Posterior cingulate gyrus (tissue), 11 donors: Measurements from ENCODE around the gene USP17L13.
"Not testable (repeated sequence)": the region's sequence is repeated elsewhere in the genome, so short reads cannot be mapped to it uniquely, and the experiment has no call there.

Experiments used
- DNase-seq, 10 donors: peaks; one replicate each; pipeline versions ENCODE4 v3.0.0 to v3.0.0-alpha.2; 2020 to 2021; ENCODE audit warnings: mixed read lengths in 3 of 10
- intact Hi-C: fragments of 100-400 bp; cut with DNase I; formaldehyde crosslinking; loops from one replicate; pipeline ENCODE4 v1.15.1; 2023

The USP17L13 gene

GRCh38 chr4:9224596-9224995, at the start of gene USP17L13:
USP17L13 (plus strand) TSS chr4:9224896; CDS start chr4:9224896, 0 bp downstream.
- intact Hi-C loops: not testable (repeated sequence)

GRCh38 chr4:9210357-9210756, 14.3 kb upstream of the USP17L13 start, which contains the start of gene USP17L10:
USP17L10 (plus strand) TSS chr4:9210657; CDS start chr4:9210657, 0 bp downstream.
- DNase-seq, intact Hi-C loops: not testable (repeated sequence)

More at GRCh38 chr4:9224596-9224995, at the start of gene USP17L13:
- DNase-seq: not testable (repeated sequence)

GRCh38 chr4:9214701-9215100, 10.0 kb upstream of the USP17L13 start:
- peak in 6 of 10 donors; percentile 0 to 82 (median 9) for DNase-seq

DNA sequence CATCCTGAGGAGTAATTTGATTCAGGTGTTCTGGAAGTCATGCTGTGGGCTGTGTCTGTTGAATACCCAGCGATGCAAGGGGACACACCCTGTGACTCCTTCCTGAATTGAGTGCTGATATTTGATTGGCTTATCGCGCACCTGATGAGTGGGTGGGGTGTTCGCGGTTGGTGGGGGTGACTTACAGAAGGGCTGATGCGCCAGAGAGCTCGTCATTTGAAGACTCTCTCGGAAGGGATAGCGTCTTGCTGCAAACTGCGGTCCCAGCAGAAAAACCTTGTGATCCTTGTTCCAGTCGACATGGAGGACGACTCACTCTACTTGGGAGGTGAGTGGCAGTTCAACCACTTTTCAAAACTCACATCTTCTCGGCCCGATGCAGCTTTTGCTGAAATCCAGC, 9.6 kb upstream of the USP17L13 start, which contains the start of gene USP17L11:
USP17L11 (plus strand) TSS at position 301 of the 400 bp plus-strand sequence; CDS start at position 301, 0 bp downstream.
- intact Hi-C loops: not testable (repeated sequence)

More at GRCh38 chr4:9214701-9215100, 10.0 kb upstream of the USP17L13 start:
- intact Hi-C loops: not testable (repeated sequence)

DNA sequence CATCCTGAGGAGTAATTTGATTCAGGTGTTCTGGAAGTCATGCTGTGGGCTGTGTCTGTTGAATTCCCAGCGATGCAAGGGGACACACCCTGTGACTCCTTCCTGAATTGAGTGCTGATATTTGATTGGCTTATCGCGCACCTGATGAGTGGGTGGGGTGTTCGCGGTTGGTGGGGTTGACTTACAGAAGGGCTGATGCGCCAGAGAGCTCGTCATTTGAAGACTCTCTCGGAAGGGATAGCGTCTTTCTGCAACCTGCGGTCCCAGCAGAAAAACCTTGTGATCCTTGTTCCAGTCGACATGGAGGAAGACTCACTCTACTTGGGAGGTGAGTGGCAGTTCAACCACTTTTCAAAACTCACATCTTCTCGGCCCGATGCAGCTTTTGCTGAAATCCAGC, 4.8 kb upstream of the USP17L13 start, which contains the start of gene USP17L12:
USP17L12 (plus strand) TSS at position 301 of the 400 bp plus-strand sequence; CDS start at position 301, 0 bp downstream.
- intact Hi-C loops, DNase-seq: not testable (repeated sequence)

More for the DNA sequence above, 9.6 kb upstream of the USP17L13 start, which contains the start of gene USP17L11:
- DNase-seq: not testable (repeated sequence)

DNA sequence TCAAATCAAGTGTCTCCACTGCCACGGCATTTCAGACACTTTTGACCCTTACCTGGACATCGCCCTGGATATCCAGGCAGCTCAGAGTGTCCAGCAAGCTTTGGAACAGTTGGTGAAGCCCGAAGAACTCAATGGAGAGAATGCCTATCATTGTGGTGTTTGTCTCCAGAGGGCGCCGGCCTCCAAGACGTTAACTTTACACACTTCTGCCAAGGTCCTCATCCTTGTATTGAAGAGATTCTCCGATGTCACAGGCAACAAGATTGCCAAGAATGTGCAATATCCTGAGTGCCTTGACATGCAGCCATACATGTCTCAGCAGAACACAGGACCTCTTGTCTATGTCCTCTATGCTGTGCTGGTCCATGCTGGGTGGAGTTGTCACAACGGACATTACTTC, 5.6 kb downstream of the USP17L13 start:
- intact Hi-C loops: not testable (repeated sequence)
- DNase-seq: peak in 5 of 10 donors; percentile 0 to 25 (median 11)

- intact Hi-C loops, DNase-seq: not testable (repeated sequence)
Measured at GRCh38 chr4:9234085-9234484, 9.4 kb downstream of the USP17L13 start, which contains the start of gene USP17L15. USP17L15 (plus strand) TSS chr4:9234385; CDS start chr4:9234385, 0 bp downstream.

- peak in 4 of 10 donors; percentile 5 to 91 (median 14) for DNase-seq
- intact Hi-C loops: not testable (repeated sequence)
Measured at GRCh38 chr4:9238461-9238860, 13.8 kb downstream of the USP17L13 start.

DNA sequence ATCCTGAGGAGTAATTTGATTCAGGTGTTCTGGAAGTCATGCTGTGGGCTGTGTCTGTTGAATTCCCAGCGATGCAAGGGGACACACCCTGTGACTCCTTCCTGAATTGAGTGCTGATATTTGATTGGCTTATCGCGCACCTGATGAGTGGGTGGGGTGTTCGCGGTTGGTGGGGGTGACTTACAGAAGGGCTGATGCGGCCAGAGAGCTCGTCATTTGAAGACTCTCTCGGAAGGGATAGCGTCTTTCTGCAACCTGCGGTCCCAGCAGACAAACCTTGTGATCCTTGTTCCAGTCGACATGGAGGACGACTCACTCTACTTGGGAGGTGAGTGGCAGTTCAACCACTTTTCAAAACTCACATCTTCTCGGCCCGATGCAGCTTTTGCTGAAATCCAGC, 18.9 kb downstream of the USP17L13 start, which contains the start of gene USP17L17:
USP17L17 (plus strand) TSS at position 301 of the 400 bp plus-strand sequence; CDS start at position 301, 0 bp downstream.
- intact Hi-C loops, DNase-seq: not testable (repeated sequence)

DNA sequence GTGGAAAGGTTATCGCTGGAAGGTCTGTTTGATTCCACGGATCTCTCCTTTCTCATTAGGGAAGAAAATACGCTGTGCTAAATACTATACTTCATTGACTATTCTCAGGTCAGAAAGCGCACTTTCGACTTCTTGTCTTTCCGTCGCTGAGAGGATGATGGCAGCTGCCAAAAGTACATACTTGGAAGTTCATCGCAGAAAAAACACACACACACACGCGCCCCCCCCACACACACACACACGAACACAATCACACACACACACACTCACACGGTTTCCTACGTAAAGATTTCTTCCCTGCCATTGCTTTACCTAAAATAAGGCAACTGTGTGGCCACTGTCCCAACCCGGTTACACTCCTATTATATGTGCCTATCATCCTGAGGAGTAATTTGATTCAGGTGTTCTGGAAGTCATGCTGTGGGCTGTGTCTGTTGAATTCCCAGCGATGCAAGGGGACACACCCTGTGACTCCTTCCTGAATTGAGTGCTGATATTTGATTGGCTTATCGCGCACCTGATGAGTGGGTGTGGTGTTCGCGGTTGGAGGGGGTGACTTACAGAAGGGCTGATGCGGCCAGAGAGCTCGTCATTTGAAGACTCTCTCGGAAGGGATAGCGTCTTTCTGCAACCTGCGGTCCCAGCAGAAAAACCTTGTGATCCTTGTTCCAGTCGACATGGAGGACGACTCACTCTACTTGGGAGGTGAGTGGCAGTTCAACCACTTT, 23.4 kb downstream of the USP17L13 start, which contains the start of gene USP17L18:
USP17L18 (plus strand) TSS at position 678 of the 728 bp plus-strand sequence; CDS start at position 678, 0 bp downstream.
- peak in 8 of 10 donors; percentile 1 to 78 (median 16) for DNase-seq
- intact Hi-C loops: not testable (repeated sequence)

GRCh38 chr4:9253078-9253477, 28.4 kb downstream of the USP17L13 start, which contains the start of gene USP17L19:
USP17L19 (plus strand) TSS chr4:9253378; CDS start chr4:9253378, 0 bp downstream.
- intact Hi-C loops, DNase-seq: not testable (repeated sequence)

- intact Hi-C loops, DNase-seq: not testable (repeated sequence)
Measured at GRCh38 chr4:9257824-9258223, 33.1 kb downstream of the USP17L13 start, which contains the start of gene USP17L20. USP17L20 (plus strand) TSS chr4:9258124; CDS start chr4:9258124, 0 bp downstream.

DNA sequence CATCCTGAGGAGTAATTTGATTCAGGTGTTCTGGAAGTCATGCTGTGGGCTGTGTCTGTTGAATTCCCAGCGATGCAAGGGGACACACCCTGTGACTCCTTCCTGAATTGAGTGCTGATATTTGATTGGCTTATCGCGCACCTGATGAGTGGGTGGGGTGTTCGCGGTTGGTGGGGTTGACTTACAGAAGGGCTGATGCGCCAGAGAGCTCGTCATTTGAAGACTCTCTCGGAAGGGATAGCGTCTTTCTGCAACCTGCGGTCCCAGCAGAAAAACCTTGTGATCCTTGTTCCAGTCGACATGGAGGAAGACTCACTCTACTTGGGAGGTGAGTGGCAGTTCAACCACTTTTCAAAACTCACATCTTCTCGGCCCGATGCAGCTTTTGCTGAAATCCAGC, 37.9 kb downstream of the USP17L13 start, which contains the start of gene USP17L21:
USP17L21 (plus strand) TSS at position 301 of the 400 bp plus-strand sequence; CDS start at position 301, 0 bp downstream.
- intact Hi-C loops, DNase-seq: not testable (repeated sequence)

GRCh38 chr4:9267319-9267718, 42.6 kb downstream of the USP17L13 start, which contains the start of gene USP17L22:
USP17L22 (plus strand) TSS chr4:9267619; CDS start chr4:9267619, 0 bp downstream.
- intact Hi-C loops, DNase-seq: not testable (repeated sequence)

GRCh38 chr4:9271719-9272118, 47.0 kb downstream of the USP17L13 start:
- peak; percentile 2 to 92 (median 38) for DNase-seq
- intact Hi-C loops: not testable (repeated sequence)
